GM21576 (cell line): Measurements from ENCODE around the gene COX7A1.
"Not testable (repeated sequence)": the region's sequence is repeated elsewhere in the genome, so short reads cannot be mapped to it uniquely, and the experiment has no call there.

Experiments
- ATAC-seq: cut with Tn5 transposase; IDR thresholded peaks from one replicate; pipeline ENCODE4 v1.9.1; 2021; ENCODE audit warnings: mild to moderate bottlenecking, moderate library complexity; ENCODE audit not compliant: unreplicated experiment

The COX7A1 gene

GRCh38 chr19:36142046-36142445, 10.2 kb downstream of the COX7A1 start:
- ATAC-seq, result no peak

- ATAC-seq, result peak; percentile 46
Observed at GRCh38 chr19:36141039-36141927, 11.0 kb downstream of the COX7A1 start.

GRCh38 chr19:36140304-36141038, 11.8 kb downstream of the COX7A1 start:
- ATAC-seq, result no peak

- ATAC-seq, result peak; percentile 80
Observed at GRCh38 chr19:36139473-36140303, 12.6 kb downstream of the COX7A1 start, which contains the start of gene CAPNS1. Gene CAPNS1 (plus strand): TSS chr19:36140066. CDS start chr19:36141012, 946 bp downstream.

GRCh38 chr19:36139120-36139472, 13.2 kb downstream of the COX7A1 start:
- no peak for ATAC-seq

- ATAC-seq, result no peak
Observed at GRCh38 chr19:36136964-36137686, 15.1 kb downstream of the COX7A1 start.

- ATAC-seq, result not testable (repeated sequence)
Observed at GRCh38 chr19:36134867-36135266, 17.4 kb downstream of the COX7A1 start.

- ATAC-seq, result not testable (repeated sequence)
Observed at GRCh38 chr19:36131221-36131620, 21.0 kb downstream of the COX7A1 start.

GRCh38 chr19:36128392-36128736, 23.9 kb downstream of the COX7A1 start:
- ATAC-seq, result peak; percentile 13

GRCh38 chr19:36125557-36125956, 26.7 kb downstream of the COX7A1 start:
- no peak for ATAC-seq

GRCh38 chr19:36121486-36122124, 30.6 kb downstream of the COX7A1 start:
- no peak for ATAC-seq

- ATAC-seq, result no peak
Observed at GRCh38 chr19:36120984-36121358, 31.3 kb downstream of the COX7A1 start.

- no peak for ATAC-seq
Observed at GRCh38 chr19:36120092-36120983, 31.9 kb downstream of the COX7A1 start.

GRCh38 chr19:36116344-36116637, 36.0 kb downstream of the COX7A1 start:
- no peak for ATAC-seq

- ATAC-seq, result peak; percentile 1
Observed at GRCh38 chr19:36115453-36116343, 36.5 kb downstream of the COX7A1 start, which contains the start of gene TBCB. Gene TBCB (plus strand): TSS chr19:36115468. CDS start chr19:36115561, 93 bp downstream.

GRCh38 chr19:36114721-36115452, 37.4 kb downstream of the COX7A1 start, which contains the start of gene POLR2I:
Gene POLR2I (minus strand): TSS chr19:36114875. CDS start chr19:36114856, 19 bp downstream.
- ATAC-seq, result peak; percentile 87
